ENCODE data around the gene NCKAP5.
"Not testable (repeated sequence)": the region's sequence is repeated elsewhere in the genome, so short reads cannot be mapped to it uniquely, and the experiment has no call there.

The NCKAP5 gene

DNA sequence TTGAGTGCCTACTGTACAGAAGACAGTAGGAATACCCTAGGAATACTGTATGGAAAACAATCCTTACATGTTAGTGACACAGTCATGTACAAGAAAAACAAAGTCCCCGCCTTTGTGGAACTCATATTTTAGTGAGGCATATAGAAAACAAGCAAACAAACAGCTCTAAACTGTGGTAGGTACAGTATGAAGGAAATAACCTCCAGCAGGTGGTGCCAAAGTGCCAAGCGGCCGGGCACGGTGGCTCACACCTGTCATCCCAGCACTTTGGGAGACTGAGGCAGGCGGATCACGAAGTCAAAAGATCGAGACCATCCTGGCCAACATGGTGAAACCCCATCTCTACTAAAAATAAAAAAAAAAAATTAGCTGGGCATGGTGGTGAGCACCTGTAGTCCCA is 48.6 kb downstream of the NCKAP5 start:
- DNase-seq: not testable (repeated sequence)

DNA sequence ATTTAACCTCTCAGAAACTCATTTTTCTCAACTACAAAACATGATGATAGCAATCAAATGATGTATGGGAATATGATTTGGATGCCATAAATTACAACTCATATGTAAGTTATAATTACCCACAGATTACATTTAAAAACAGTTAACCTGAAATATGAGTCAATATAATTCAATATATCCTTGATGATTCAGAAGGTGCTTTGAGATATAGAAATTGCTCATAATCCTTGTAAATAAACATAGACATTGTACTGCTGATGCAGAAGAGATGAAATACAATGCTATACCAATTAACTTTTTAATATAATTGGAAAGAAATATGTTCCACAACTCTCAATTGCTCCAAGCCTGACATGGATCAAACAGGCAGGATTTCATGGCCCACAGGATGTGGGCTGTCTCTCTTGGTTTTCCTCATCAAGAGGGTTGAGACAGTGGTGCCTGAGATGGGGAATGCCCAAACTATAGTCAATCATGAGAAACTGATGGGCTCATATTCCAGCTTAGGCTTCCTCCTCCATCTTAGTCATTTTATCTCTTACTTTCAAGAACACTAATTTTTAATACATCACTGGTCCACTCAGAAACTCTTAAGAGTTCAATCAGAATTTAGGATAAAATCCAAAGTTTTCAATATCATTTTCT is 49.4 kb downstream of the NCKAP5 start:
- no peak for DNase-seq

DNA sequence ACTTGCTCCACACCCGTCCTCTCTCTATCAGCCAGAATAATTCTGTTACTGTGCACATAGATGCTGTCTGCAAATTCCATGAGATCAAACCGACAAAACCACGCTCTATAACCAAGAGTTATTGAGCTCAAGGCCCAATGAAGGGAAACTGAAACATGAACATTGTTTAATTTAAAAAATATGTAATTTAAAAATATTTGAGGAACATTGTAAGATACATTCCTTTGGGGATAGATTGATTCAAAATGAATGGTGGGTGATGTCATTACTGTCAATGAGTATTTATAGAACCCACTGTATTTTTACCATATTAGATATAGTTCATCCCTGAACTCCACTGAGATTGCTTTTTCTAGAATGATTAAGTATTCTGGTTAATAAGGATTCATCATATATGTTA is 50.4 kb downstream of the NCKAP5 start:
- DNase-seq: no peak

DNA sequence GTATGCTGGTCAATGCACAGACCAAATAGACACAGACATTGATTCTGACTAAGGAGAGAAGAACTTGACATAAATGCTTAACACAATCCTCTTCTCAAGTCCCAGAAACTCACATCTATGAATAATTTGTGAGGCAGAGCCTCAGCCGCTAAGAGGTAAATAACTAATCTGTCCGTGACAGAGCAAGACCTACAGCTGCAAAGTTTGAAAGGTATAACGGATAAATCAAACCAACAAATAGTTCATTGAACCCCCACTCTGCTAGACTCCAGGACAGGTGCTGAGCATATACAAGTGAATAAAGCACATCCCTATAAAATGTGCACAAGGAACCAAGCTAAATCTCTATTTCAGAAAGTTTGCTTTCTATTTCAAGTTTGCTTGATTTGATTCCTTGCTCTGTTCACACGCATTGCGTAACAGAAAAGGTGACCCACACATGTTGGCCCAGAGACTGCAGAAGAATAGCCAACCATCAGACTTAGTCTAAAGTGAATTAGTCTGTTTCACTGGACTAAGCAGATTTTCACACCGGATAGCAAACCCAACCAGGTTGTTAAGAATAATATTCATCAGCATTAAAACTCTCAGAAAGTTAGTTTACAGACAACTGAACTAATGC is 51.7 kb downstream of the NCKAP5 start:
- DNase-seq: no peak

DNA sequence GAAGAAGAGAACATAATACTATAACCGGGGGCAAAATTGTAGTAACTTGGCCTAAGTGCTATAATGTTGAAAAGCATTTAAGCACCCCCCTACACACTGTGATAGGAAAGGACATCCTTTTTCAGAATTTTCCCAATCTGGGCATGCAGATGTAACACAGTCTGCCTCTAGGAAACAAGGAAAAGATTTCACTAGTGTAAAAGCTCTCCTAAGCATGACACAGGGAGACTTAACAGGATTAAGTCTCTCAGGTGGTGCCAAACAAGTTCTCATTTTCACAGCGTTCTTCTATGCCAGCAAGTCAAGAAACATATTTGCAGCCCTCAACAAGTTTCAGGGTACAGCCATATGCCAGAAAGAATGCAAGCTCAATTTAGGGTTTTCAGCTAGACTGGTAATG is 53.0 kb downstream of the NCKAP5 start:
- DNase-seq: no peak

DNA sequence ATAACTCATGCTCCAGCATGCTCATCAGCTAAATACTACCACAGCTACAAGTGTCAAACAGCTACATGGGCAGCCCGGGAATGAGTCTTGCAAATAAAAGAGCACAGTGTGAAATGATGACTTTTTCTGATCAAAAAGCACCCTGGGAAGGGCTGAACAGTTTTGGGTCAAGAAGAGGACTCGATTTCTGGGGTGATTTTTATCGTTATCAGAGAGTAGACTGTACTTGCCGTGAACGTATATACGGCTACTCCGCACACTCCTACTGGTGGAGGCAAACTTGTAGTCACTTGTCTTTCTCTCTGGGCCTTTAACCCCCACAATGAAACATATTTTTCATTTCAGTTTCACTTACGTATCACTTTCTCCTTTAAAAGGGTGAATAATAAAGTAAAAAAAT is 54.4 kb downstream of the NCKAP5 start:
- no peak for DNase-seq

DNA sequence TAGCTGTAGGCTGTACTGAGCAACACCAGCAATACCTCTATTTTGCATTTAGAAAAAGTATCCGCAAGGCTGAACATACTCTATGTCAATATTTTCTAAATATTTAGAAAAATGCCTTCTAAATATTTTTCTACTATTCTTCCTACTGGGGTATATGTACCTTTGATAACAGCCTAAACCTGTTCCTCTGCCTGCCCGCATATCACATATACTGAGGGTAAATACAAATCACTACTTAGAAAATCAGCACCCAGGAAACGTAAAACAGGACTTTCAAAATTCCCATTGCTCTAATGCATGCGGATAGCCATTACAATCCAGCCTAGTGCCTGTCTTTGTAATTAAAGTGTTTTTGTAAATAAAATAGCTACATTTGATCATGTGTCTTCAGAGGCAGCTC is 56.1 kb downstream of the NCKAP5 start:
- no peak for DNase-seq

DNA sequence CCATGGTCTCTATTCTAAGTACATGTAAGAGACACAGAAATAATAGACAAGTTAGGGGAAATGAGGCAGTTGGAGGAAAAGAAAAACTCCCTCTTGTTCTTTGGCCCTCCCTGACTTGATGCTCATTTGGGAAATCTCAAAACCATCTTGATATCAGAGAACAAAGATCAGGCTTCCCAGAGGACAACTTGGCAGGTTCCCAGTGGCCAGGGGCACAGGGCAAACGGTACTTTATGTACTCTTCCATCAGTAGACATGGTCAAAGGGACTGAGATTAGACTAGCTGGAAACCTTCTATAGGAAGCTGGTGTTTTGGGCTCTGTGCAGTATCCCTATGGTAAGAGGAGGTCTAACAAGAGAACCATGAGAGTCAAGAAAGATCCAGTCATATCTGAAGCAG is 56.6 kb downstream of the NCKAP5 start:
- no peak for DNase-seq

DNA sequence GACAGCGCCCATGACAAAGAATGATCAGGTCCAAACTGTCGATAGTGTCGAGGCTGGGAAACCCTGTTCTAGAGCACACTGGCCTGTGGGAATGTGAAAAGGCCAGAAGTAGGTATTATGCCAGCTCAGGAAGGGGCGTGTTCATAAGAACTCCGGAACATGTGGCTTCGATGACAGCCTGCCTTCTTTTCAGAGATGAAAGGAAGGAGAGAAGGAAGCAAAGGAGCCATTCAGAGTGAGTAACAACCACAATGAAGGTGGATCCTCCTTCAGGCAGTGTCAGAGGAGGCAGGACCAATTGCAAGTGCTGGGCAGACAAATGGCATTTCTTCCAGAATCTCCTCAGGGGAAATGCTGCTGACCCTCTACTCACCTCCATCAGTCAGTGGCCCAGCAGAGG is 58.5 kb downstream of the NCKAP5 start:
- DNase-seq: no peak

DNA sequence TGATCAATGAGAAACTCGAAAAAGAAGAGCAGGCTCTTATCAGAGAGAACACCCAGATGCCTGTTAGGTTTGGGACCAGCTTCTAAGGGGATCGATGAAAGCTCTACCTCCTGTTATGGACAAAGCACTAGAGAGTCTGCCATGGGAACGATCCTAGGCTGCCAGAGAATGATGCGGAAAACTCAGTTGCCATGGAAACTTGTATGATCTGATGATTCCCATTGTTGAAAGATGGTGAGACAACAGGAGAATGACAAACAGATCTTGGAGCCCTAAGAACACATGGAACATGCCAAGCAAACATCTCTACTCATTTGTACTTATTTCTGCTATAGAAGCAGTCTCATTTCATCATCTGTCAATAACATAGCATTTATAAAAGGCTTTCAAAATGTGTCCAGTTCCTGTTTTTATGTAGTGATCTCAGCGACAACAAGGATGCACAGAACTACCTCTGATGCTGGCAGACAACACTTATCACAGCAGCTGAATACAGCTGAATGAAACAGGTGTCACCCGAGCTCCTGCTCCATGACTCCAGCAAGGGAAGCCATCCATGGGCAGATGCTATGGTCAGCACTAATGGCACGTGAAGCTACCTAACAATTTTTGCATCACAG is 59.6 kb downstream of the NCKAP5 start:
- DNase-seq: no peak

DNA sequence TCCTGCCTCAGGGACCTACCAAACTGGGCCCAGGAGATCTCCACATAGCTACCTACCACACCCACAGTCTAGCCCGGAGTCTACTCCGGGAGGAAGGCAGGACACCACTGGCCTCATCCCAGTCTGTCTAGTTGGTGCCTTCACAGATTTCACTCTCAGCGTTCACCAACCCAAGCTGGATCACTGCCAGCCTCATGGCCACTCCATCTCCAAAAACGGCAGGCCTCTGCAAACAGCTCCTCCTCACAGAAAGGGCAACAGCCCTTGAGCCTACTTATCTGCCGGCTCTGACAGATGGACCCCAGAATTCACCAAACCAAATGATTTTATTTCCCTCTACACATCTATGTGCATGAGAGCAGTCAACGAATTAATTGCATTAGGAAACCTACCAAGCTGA is 61.3 kb downstream of the NCKAP5 start:
- peak; percentile 75 for DNase-seq

DNA sequence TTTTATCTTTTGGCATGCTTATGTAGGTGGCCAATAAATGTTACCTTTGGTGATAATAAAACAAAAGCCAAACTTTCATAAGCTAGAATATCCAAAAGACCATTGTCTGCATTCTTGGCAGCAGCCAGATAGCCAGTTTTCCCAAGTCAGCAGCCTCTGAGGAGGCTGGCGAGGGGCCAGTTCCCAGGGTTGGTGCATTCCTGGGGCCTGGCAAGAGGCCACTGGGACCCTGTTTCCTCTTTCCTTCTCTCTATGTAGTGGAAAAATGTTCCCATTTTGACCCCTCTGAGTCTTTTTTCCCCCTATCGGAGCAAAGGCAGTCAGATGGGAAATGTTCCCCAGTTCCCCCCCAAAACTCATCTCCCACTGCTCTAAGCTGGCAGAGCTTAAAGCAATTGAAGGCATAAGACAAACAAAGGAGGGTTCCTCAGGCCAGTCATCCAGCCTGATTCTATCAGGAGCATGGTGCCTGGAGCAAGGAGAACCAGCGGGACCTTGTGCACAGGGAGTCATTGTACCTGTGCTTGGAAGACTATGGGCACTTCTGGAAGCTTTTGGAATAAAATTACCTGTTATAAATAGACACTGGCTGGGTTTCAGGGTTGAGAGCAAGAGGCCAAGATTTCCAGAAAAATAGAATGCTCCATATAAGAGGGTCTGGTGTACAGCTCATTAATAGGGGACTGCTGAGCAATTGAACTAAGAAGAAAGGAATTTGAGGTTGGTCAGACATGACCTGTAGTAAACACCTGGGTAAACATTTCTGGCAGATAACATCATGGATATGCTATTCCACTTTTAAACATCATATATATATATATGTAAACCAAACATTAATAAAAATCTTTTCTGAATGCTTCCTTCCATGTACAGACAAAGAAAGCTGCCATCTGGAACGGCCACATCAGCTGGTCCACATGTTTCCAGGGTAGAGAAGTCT is 63.4 kb downstream of the NCKAP5 start:
- peak; percentile 58 for DNase-seq

DNA sequence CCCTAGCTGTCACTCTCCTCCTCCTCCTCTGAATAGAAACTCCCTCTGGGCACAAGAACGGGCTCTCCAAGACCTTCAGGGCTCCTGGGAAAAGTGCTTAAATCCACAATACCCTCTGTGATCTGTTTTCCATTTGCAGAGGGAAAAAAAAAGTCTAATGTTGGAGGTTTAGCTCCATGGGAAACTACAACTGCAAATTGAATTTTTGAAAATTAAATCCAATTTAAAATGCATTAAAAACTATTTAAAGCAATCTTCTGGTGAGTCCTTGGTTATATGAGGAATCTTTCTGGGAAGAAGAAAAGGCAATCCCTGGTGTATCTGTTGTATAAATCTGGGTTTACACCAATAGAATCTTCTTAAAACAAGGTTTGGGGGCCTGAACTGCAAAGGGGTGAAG is 64.3 kb downstream of the NCKAP5 start:
- DNase-seq: no peak

DNA sequence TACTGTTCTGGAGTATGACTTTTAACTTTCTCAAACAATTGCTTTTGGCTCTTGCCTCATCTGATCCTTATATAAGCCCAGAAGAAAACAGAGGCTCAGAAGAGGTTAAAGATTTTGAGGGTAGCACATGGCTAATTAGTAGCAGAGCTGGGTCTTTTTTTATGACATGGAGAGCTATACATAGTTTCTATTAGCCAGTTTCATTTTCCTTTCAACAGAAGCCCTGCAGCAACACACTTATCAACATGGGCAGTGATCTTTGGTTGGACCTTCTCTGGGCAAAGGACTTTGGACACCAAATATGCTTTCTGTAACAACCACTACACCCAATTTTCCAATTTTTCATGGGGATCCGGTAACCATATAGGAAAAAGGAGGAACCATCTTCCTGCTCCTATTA is 64.9 kb downstream of the NCKAP5 start:
- DNase-seq: no peak

DNA sequence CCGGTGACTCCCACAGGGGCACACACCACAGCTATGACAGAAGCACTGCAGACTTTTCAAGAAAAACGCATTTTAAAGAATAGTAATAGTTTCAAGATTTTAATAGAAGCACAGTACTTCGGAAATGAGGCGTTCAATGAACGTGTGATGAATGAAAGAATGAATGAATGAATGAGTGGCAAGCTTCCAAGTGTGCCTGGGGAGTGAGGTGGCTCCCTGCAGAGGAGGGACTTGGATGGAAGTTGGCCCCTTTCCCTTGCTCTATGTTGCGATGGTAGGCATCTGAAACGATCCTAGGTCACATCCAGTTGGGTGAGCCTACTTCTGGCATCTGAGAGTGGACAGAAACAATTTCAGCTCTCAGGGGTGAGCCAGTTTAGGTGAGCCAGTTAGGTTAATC is 65.6 kb downstream of the NCKAP5 start:
- DNase-seq: no peak

DNA sequence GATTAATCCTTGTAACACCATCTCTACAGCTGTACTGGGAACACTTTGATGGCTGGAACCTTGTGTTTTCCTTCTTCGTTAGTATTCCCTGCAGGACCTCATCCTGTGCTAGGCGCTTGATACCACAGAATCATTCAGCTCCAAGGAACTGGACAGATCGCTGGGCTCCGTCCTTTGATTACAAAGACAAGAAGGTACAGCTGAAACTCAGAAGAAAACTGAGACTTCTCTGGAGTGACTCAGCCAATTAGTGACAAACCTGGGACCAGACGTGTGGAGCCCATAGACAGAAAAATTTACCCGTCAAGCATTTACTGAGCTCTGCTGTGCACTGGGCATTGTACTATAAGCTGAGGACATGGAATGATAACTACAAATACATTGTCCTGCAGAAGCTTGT is 67.3 kb downstream of the NCKAP5 start:
- DNase-seq: no peak

DNA sequence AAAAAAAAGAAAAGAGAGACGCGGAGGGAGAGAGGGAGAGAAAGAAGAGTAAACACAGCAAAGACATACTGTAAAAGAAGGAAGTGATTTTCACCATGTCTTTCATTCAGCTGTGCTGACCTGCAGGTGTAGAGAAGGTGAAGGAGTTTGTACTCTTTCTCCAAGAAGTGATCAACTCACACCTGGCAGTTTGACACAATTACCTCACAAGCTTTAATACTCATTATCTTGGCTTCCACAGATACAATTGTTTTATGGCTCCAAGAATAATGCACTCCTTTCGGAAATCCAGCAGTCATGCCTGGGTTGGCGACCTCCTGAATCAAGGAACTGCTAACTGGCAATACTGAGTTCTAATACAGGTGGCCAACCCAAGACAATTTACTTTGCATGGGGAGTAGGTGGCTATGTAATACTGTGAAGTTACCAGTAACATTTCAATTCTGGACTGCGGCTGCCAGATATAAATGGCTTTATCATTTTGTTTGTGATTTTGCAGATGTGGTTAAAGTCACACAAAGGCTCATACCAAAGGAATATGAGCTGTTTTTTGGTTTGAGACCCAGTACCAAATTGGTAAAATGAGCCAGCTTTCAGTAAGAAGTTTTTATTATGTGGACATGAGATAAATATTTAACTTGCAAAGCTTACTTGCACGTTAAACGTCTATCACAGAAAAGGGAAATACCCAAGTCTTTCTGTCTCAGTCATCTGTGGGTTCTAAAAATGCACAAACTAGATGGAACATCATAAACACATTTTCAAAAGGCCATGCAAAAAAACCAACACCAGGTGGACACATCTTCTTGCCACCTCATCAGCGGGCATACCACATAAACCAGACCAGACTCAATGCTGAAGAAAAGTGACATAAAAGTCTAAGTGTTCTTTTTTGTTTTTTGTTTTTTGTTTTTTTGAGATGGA is 69.3 kb downstream of the NCKAP5 start:
- DNase-seq: no peak

DNA sequence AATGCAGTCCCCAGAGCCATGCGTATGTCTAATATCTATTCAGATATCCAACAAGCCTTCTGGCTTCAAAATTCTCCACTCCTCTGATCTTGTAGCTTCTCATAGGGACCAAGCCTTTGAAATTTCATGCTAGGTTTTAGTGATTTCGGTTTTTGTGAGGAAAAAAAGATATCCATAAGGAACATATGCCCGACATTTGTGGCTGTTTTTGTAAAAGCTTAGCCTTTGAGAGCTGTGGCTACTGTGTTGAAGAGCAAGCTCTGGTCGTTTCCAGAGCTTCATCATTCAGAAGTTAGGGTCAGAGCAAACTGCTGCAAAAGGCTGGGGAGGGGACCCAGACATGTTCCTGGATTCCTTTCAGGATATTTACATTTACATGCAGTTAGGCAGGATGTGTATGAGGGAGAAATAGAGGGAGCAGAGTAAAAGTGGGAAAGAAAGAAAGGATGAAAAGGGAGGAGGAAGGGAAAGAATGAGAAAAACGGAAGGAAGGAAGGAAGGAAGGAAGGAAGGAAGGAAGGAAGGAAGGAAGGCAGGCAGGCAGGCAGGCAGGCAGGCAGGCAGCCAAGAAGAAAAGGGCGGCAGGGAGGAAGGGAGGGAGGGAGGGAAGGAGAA is 70.2 kb downstream of the NCKAP5 start:
- no peak for DNase-seq

DNA sequence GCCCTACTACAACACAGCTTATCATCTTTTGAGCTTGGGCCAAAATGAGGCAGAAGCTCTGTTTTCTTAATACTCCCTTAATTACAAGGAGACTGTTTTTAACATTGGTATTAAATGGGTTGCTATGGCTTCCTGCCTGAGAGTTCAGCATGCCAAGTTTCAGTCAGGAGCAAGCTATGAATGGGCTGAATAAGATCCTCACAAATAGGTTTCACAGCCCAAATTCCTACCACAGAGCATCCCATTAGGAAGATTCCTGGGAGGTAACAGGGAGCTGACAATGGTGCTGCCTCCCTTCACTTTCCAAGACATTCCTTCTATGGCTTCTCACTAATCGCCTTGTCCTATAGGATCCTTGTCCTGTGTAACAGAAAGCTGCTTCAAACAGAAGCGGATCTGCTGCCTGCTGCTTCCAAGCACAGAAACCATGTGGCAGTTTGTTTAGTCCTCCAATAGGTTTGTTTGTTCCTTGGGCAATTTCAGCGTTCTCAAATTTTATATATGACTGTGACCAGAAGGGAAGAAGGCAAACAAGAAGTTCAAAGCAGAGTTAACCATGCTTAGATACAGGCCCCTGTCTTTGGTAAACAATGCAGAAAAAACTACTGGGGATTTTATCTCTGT is 70.9 kb downstream of the NCKAP5 start:
- DNase-seq: no peak

DNA sequence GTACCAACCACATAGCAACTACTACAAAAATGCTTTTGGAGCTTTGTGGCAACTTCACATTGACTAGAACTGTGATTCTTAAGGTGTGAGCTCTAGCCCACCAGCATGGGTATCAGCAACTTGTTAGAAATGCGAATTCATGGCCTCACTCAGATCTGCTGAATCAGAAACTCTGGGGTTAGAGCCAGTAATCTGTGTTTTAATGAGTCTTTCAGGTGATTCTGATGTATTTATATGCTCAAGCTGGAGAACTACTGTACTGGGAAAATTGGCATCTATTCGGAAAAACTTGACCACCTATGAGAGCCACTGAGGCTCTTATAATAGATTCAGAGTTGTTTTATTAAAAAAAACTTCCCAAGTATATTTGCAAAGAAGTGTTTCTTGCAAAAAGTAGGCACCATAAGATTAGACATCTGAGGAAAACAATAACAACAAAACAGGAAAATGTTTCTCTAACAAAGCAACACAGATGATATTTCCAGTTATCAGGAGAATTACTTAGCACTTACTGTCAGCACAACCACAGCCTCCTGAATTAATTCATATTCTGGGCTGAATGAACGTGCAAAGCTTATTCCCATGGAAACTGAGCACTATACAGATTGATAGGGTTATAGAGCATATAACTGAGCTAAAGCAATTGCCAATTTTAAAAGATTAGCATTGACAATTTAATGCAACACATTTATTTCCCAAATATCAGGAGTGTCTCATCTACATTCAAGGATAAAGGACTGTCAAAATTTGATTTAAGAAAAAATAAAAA is 71.6 kb downstream of the NCKAP5 start:
- no peak for DNase-seq

DNA sequence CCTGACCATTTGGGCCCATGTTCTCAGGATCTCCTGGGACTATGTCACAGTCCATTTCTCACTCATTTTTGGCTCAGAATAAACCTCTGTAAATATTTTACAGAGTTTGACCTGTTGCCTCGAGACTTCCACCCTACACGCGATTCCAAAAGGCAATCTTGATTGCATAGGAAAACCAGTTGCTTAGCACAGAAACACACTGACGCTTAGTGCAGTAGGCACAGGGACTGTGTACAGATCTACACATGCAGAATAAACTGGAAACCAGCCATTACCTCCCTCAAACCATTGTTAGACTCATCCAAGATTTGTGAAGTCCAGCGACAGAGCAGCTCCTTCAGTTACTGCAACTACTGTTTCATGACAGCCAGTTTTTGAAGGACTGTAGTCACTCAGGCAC is 73.0 kb downstream of the NCKAP5 start:
- DNase-seq: no peak
